ENCODE data around the gene ASCC1.
"Not testable (repeated sequence)": the region's sequence is repeated elsewhere in the genome, so short reads cannot be mapped to it uniquely, and the experiment has no call there.

The ASCC1 gene

DNA sequence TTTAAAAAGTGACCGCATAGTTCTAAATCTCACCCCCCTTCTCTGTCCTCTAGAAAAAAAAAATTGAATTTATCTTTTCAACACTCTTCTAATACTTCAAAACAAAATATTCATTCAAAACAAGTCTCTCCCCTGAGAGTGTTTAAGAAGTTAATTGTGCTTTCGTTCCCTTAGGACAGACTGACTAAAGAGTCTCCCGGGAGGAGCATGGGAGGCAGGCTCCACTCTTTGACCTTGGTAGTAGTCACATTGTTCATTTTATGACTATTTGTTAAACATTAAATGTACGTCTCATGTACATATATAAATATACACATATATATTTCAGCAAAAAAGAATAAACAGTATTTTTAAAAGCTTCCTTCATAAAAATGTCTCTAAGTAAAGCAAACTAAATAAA lies 92.5 kb downstream of the ASCC1 start:
- no peak for DNase-seq

DNA sequence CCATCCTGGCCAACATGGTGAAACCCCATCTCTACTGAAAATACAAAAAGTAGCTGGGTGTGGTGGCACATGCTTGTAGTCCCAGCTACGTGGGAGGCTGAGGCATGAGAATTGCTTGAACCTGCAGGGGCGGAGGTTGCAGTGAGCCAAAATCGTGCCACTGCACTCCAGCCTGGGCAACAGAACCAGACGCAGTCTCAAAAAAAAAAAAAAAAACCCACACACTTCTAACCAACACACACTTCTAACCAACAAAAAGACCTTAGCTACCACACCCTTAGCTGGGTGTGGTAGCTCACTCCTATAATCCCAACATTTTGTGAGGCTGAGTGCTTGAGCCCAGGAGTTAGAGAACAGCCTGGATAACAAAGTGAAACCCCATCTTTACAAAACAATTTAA lies 93.9 kb downstream of the ASCC1 start:
- DNase-seq = no peak

DNA sequence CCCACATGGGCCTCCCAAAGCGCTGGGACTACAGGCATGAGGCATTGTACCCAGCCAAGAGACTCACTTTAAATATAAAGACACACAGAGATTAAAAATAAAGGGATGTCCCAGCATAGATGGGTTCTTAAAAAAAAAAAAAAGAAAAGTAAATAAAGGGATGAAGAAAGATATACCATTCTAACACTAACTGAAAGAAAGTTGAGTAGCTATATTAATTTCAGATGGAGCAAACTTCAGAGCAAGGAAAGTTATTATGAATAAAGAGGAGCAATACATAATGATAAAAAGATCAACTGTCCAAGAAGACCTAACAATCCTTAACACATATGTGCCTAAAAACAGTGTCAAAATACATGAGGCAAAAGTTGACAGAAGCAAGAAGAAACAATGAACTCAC lies 94.7 kb downstream of the ASCC1 start:
- DNase-seq = no peak

DNA sequence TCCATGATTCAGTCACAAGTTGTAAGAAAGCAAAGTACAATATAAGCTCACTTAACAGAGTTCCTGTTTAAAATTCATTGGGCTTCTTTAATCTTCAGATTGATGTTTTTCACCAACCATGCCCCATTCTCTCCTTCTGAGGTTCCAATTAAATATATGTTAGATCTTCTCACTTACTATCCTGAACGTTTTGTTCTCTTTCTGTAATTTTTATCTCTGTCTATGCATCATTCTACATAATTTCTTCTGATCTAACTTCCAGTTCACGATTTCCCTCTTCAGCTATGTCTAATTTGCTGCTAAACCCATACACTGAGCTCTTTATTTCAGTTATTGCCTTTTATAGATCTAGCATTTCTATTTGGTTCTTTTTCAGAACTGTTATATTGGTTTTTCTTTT lies 99.7 kb downstream of the ASCC1 start:
- no peak for DNase-seq

DNA sequence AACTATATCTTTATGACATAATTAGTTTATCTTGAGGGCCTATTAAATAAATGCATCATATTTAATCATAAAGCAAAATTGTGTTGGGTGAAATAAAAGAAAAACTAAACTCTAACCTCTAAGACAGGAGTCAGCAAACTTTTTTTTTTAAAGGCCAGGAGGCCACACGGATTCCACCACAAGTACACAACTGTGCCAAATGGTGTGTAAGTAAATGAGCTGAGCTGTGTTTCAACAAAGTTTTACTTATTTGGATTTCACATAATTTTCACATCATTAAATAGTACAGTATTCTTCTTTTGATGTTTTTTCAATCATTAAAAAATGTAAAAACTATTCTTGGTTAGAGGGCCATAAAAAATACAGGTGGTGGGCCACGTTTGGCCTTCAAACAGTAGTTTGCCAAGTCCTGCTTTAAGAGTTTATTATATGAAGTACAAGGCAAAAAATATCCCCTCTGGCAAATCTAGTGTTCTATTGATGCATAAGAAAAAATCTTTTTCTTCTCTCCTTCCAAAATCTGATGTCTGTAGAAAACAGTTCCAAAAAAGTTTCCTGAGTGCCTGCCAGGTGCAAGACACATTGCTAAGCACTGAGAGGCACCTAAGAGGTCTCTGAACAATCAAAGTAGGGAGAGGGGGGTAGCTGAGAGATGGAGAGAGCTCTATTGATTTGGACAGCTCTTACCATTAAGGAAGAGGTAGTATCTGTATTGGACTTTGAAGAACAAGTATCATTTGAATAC lies 101.2 kb downstream of the ASCC1 start:
- DNase-seq = no peak

DNA sequence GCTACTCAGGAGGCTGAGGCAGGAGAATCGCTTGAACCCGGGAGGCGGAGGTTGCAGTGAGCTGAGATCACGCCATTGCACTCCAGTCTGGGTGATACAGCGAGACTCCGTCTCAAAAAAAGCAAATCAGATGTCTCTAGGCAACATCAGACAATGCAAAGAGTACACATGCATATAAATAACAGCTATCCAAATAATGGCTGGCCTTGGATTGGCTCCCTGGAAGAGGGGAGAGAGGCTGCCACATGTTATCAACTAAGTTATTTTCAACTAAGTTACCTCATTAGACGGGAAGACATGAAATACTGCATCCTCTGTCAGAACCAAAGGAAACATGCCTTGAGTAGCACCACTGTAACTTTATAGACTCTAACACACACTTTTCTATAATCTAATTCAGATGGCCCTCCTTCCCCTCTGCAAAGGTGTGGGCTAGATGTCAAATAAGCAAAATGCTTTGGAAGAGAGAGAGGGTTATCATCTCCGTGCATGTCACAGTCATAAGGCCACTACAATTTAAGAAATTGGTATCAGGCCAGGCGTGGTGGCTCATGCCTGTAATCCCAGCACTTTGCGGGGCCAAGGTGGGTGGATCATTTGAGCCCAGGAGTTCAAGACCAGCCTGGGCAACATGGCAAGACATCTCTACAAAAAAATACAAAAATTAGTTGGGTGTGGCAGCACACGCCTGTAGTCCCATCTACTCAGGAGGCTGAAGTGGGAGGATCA lies 105.2 kb downstream of the ASCC1 start:
- no peak for DNase-seq

DNA sequence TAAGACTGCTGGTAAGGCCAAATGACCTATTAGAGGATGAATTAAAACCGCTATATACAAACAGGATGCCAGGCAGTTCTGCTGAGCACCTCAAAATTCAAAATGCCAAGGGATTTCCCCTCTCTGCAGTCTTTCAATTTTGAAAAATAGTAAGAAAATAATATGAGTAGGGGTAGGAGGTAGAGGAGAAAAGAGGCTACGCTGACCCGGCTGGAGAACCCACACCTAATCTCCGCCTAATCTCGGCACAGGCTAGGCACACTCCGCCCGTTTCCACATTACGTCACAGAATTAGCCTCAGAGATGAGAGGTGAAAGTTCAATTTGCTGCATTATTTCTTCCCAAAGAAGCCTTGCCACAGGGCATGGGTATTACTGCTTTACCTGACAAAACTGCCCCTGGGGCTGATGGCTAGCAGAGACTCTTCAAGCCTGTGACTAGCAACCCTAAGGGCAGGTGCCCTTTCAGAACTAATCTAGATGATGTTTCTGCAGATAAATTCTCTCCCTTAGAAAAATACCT lies 106.4 kb downstream of the ASCC1 start:
- no peak for DNase-seq

DNA sequence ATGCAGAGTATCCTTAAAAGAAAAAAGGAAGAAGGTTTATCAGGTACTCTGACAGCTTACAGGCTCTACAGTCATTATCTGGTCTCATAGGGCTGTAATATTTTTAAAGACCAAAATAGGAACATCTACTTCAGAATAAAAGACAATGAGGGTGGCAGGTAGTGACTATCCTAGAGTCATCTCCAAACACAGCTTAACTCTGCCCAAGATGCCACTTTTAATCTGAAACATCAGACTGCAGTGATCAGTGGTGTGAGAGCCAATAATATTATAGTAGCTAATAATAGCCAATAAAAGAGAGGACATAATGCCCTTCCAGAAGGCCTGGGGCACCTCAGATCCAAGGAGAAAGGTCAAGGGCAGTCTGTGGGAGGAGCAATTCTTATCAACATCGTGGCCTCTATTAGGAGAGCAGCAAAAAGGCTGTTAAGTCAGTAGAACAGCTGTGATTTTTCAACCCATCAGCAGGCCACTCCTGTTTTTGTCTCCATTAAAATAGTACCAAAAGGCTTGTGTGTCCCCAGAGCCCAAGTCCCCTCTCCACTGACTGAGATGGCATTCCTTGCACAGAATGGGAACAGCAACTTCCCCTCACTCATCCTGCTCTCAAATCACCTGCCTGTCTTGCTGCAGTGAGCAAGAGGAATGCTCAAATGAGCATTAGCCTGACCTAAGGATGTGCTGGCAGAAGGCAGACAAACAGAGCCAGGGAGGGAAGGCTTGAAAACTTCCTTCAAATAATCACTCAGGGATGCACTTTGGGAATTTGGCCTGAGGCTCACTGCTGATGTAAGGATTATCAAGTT lies 107.0 kb downstream of the ASCC1 start:
- DNase-seq = peak; percentile 52

DNA sequence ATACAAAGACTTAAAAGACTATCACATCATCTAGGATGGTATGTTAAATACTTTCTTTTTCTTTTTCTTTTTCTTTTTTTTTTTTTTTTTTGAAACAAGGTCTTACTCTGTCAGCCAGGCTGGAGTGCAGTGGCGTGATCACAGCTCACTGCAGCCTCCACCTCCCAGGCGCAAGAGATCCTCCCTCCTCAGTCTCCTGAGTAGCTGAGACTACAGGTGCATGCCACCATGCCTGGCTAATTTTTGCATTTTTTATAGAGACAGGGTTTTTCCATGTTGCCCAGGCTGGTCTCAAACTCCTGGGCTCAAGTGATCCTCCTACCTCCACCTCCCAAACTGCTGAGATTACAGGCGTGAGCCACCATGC lies 108.1 kb downstream of the ASCC1 start:
- DNase-seq = not testable (repeated sequence)

DNA sequence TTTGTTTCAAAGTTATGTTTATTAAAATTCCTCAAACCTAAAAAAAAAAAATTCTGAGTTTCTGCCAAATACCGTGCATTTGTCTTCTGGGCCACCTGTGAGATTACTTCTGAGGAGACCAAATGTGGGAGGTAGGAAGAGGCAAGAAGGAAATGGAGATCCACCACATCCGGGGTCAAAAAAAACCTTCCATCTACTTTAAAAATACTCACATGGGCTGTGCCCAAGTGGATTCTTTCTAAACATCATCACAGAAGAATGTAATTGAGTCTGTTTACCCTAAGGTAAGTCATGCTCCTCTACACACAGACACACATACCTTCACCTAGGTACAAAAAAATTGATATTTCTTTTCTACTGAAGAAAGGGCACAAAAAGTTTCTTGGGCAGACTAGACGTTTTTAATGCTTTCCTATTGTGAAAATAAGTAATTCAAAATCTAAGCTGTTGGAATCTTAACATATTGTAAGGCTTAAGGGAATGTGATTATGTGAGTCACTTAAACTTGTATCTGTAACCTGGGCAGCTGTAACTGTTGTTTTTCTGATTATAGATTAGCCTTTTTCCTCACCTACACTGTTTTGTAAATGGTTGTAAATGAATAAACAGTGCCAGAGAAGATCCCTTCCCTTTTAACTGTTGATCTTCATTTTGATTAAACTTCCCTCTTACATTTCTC lies 108.6 kb downstream of the ASCC1 start:
- DNase-seq = no peak

DNA sequence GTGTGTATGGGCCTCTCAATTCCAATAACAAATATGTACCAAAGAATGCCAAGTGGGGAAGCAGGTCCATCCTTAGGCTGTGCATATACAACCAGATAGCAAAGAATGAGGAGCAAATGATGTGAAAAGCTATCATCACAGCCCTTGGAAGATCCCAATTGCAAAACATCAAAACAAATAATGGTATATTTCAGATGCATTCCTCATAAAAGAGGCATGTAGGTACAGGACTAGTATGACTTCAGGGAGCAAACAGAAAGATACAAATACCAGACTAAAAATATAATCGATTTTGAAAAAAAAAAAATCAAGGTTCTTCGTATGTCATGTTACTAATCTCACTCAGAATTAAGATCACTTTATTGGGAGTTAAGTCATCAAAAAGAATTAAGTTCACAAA lies 109.2 kb downstream of the ASCC1 start:
- no peak for DNase-seq

DNA sequence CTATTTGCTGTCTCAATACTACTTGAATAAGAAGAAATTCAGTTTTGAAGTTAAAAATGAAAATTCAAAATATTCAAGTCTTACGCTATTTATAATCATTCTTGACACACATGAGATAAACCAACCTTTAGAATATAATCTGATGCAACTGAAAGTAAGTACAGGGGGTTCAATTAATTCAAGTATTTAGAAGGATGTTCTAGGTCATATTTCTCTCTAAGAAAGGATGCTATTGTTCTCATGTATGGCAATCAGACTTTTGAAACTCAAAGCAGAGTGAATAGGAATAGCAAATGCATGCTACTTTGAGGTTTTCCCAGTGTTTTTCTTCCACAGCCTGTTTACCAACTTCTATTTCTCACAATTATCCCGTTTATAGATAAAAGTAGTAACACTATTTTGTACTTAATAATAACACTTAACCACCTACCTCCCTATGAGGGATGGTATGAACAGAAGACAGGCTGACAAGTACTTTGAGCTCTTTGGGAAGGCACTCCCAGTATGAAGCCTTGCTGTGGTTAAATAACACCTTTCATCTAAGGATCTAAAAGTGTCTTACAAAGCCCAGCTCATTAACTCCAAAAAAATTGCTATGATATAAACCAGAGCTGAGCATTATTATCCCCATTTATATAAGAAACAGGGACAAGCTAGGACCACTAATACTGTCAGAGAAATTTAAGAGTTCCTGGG lies 109.8 kb downstream of the ASCC1 start:
- no peak for DNase-seq

DNA sequence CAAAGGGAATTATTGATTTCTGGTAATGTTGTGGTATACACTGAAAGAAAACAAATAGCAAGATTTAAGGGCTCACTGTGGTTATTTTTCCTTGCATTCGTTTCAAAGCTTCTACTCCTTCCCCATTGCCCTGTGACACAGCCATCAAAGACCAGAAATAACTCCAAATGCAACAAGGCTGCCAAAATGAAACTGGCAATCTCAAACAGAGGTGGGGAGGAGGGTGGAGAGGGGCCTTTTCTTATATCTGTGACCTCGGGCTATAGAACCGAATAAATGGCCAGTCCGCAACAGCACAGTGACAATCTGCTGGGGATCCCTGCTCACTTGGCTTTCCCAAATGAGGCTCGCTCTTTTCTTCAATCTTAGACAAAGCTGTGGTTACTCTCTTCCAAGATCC lies 110.4 kb downstream of the ASCC1 start:
- DNase-seq = no peak

DNA sequence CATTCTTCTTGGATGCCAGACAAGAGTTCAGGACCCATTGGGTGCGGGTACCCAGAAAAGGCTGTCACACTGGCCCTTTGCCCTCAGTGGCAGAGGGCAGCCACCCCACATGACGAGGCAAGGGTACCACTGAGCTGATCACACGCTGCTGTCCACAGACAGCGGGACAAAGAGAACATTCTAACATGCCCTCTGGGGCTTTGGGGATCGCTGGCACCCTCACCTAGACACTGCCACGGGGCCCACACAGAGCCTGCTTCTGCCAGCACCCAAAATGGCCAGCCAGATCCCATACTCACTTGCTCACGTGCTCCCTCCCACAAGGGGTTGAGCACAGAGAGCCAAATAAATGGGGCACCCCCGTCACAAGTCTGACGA lies 111.0 kb downstream of the ASCC1 start:
- no peak for DNase-seq

DNA sequence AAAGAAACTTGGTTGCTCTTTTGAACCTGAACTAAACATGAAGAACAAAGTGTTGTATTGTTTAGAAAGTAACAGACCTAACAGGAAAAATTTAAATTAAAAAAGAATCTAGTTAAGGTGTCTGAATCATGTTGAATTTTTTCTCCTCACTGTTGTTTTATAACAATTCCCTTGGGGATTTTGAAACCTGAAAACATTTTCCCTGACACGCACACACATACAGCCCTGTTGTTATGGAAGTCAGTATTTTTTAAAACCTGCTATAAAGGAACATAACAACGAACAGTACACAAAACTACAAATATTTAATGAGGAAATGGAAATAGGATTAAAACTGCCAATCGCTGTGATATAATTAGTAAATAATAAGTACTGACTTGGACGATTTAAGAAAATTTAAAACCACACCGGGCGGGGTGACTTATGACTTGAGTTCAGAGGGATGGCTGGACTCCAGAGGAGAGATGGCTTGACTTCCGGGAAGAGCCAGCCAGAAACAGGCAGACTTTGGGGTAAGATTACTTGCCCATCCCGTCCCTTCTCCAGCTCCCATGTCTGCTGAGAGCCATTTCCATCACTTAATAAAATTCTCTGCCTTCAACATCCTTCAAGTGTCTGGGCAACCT lies 111.5 kb downstream of the ASCC1 start:
- DNase-seq = no peak

DNA sequence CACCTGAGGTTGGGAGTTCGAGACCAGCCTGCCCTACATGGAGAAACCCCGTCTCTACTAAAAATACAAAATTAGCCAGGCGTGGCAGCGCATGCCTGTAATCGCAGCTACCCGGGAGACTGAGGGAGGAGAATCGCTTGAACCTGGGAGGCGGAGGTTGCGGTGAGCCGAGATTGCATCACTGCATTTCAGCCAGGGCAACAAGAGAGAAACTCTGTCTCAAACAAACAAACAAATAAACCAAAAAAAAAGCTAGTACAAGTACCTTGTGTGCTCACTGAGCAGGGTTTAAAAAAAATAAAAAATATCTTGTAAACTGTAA lies 116.5 kb downstream of the ASCC1 start:
- no peak for DNase-seq

DNA sequence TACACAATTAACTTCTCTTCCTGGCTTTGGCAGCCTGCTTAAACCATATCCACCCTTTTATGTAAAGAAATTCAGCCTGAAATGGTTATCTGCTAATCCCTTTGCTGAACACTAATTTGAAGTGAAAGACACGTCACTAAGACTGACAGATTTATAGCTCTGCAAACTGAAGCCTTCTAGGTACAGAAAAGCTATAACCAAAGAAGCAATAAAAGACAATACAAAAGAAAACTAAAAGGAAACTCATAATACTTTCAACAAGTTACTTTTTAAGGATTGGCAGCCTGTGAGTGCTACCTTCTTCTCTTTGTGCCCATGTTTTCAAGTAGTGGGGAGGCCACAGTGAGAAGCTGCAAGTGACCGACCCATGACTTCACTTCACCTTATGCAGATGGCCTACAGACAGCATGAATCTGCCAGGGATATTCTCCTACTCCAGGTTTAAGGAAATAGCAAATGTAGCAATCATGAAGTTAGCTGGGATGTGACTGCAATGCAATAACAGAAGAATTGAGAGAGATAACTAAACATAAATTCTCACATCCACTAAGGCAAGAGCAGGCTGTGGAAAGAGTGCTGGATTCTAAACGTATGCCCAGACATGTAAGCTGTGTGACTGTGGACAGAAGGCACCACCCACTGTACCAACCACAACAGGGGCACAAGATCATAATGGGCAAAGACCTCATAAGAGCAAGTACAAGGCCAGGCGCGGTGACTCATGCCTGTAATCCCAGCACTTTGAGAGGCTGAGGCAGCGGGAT lies 117.1 kb downstream of the ASCC1 start:
- no peak for DNase-seq

DNA sequence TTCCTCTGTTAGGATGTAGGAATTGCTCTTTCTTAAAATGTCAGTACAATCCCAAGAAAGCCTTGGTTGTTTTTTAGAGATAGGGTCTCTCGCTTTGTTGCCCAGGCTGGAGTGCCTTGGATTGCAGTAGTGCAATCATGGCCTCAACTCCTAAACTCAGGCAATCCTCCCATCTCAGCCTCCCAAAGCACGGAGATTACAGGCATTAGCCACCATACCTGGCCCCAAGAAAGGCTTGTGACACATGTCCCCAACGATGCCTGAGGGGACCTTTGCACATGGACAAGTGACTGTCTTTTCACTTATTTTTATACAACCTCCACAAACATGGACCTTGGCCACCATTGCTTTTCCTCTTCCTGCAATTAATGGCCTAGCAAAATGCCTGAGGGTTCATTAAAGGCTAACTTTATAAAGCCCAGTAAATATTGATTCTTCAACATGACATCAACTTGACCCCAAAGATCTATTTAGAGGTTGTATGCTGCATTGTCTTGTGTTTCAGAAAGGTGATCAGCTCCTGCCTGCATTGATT lies 117.7 kb downstream of the ASCC1 start:
- DNase-seq = no peak

DNA sequence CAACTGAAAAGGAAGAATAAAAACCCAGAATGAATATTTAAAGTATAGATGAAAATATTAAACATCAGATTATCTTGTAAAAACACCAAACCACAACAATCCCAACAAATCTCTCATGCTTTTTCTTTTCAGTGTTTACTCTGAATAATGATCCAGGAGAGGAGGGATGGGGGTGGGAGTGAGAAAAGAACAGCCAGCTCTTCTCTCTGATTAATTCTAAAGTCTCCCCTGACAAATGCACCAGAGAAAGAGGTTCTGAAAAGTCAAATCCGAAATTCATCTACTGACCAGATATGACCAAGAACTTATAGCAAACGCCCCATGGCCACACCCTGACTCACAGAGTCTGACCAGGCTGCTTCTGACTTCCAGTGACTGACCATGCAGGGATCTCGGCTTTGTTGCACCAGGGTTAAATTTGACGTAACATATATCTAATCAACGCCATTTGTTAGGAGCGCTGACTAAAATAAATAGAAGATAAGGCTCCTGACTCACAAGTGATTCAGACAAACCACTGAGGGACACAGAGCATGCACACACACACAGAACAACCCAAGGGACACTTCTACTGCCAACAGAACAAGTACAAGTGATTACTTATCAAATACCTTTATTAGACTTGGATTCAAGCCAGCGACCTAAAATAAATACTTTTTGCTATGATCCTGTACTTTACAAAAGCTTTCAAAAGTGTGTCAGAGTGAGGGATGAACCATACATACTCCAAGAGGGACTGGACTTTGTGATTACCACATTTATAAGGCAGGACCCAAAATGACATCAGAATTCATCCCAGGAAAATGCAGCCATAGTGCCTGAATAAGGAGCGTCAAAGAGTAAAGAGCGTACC lies 118.4 kb downstream of the ASCC1 start:
- DNase-seq = no peak

Measured in eye (tissue), 1 donor.